HG03521 (cell line): ENCODE measurements around the gene RPTN.
"Not testable (repeated sequence)": the region's sequence is repeated elsewhere in the genome, so short reads cannot be mapped to it uniquely, and the experiment has no call there.

Experiments
- ATAC-seq: cut with Tn5 transposase; IDR thresholded peaks from one replicate; pipeline ENCODE4 v1.9.1; 2021; ENCODE audit warnings: mild to moderate bottlenecking, moderate library complexity; ENCODE audit not compliant: unreplicated experiment

Gene RPTN

DNA sequence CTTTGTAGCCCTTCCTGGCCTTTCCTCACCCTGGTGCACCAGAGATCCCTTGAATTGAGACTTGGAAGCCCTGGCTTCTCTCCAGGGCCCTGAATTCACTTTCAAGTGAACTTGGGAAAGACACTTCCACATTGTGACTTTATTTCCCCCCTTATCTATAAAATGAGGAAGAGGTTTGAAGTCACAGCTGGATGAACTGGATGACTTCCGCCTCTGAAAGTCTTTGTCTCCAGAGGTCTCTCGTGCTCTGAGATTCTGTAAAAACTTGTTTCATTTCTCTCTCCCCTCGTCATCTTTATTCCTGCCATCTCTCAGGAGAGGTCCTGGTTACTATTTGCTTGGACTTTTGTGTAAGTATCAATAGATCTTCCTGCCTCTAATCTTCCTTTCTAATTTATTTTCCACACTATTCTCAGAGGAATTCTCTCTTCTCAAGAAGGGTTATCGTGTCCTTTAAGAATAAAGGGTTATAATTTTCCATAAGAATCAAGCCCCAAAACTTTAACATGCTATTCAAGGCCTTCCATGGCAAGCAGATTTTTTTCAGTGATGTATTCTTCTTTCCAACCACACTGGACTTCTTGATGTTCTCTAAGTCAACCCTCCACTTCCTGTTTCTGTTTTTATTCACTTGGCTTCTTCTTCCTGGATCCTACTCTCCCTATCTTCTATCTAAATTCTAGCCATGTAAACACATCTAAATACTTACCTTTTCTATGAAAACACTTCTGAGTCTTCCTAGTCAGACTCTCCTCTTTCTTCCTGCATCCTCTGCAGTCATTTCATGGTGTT lies 6.5 kb upstream of the RPTN start:
- ATAC-seq: no peak

- no peak for ATAC-seq
These were observed 5.6 kb upstream of the RPTN start for GRCh38 chr1:152164517-152165136.

DNA sequence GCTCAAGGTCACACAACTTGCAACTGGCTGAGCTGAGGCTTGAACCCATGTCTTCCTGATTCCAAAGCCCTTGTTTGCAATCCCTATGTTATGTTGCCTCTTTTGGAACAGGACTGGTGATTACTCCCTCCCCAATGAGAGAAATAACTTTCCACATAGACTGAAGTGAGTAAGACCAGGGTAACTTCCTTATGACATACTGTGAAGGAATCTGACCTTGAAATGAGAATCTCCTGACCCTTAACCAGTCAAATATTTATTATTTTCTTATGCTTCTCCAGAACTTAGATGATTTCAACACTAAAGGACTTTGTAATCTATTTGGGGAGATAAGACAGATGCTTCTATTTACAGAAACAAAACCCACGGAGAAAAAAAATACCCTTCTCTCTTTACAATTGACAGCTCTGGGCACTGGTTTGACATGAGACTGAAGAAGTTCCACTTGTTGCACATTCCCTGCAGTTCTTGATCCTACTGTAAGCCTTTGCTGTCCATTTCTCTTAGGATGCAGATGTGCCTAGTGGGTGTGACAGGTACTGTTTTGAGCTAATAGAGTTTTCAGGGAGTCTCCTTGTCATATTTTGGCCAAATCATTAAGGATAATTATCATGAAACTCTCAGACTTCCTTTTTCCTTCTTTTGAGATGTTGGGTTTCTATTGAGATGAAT lies 3.9 kb upstream of the RPTN start:
- ATAC-seq: no peak

DNA sequence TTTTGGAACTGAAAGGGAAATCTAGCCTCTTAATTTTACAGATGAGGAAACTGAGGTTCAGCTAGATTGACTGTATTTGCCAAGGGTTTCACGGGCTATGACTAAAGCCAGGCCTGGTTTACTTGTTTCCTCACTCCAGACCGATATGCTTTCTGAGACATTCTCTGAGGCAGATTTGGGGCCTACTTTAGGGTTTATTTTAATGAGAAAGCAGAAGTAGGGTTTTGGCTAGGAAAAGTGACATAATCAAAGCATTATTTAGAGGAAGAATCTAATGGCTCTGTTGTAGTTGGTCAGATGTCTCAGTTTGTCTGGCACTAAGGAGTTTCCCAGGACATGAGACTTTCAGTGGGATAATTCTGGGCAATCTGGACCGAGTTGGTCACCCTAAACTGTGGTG lies 1.5 kb upstream of the RPTN start:
- no peak for ATAC-seq

DNA sequence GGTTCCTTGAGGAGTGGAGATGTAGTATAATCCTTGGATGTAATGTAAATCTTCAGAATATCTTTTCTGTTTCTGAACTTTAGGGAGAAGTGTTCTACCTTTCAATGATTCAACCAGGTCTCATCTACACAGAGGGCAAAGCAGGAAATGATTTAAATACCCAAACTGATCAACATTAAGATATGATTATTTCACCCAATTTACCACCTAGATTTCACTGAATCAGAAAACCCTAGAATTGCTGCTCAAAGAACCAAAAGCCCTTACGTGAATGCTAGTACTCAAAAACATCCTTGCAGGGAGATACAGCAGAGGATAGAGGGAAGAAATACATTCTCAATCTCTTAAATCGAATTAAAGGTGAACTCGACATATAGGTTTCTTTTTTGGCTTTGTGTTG lies 5.0 kb downstream of the RPTN start:
- no peak for ATAC-seq

DNA sequence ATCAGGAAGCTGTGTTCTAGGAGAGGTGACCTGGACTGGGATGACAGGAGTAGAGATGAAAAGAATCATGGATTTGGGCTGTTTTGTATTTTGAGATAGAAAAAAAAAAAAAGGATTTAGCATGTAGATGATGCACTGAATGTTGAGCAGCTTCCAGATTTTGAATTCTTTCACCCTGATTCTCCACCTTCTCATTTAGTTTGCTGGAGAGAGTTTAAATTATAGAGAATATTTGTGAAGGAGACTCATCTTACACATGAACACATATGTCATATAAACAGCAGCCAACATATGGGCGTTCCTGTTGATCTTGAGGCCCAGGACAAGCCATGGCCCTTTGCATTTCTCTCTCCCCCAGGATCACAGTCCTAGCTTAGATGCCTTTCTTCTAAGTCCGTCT lies 7.4 kb downstream of the RPTN start:
- ATAC-seq: no peak

DNA sequence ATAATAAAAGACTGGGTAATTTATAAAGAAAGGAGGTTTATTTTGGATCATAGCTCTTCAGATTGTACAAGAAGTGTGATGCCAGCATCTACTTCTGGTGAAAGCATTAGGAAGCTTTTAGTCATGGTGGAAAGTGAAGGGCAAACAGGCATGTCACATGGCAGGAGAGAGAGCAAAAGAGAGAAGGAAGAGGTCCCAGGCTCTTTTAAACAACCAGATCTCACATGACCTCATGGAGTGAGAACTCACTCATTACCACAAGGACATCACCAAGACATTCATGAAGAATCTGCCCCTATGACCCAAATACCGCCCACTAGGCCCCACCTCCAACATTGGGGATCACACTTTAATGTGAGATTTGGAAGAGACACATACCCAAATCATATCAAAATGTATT lies 10.0 kb downstream of the RPTN start:
- ATAC-seq: no peak

DNA sequence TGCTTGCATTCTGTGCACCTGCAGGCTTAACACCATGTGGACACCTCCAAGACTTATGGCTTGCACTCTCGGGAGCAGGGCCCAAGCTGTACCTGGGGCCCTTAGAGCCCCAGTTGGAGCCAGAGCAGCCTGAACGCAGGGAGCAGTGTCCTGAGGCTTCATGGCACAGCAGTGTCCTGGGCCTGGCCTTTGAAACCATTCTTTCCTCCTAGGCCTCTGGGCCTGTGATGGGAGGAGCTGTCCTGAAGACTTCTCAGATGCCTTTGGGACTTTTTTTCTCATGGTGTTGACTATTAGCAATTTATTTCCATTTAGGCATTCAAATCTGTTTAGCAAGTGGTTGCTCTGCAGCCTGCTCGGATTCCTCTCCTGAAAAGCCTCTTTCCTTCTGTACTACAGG lies 11.0 kb downstream of the RPTN start:
- ATAC-seq: no peak

GRCh38 chr1:152145769-152146168 lies 13.3 kb downstream of the RPTN start:
- ATAC-seq: no peak

GRCh38 chr1:152144674-152145183 lies 14.3 kb downstream of the RPTN start:
- not testable (repeated sequence) for ATAC-seq

GRCh38 chr1:152143150-152143887 lies 15.7 kb downstream of the RPTN start:
- peak; percentile 78 for ATAC-seq

DNA sequence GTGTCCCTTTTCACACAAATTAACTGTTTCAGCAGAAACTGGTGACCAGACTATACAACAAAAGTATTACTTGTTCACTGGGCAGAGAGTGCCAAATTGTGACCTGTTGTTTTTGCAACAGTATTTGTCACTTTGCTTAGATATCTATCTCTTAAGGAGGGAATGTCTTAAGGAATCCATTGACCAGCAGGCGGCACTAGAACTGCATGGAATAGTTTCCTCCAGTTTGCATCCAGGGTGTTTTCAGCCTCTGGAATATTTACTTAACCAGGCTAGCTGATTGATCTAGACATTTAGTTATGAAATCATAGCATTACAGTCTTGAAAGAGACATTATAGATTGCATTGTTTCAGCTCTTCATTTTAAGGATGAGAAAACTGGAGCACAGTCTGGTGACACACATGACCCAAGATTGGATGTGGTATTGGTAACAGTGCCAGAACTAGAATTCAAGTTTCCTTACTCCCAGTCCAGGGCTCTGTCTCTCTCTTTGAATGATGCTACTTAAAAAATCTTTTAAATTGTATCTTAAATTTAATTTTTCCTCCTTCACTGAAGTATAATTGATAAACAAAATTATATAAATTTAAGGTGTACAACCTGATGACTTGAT lies 16.9 kb downstream of the RPTN start:
- ATAC-seq: no peak

DNA sequence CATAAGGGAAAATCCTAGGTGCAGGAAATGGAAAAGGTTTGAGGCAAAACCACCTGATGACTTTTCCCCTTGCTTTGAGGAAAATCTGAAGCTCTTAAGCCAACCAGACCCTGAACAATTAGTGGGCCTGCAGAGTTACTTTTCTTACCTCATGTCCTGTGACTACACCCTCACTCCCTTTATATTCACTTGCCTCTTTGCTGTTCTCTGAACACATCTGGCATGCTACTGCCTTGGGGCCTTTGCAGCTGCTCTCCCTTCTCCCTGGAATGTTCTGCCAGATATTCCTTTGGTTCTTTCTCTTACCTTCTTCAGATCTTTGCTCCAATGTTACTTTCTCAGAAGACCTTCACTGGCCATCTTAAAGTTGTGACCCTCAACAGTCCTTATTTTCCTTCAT lies 21.8 kb downstream of the RPTN start:
- ATAC-seq: no peak

- ATAC-seq: no peak
These were observed 28.8 kb downstream of the RPTN start for GRCh38 chr1:152130186-152130585.

GRCh38 chr1:152127673-152128072 lies 31.4 kb downstream of the RPTN start:
- ATAC-seq: no peak

DNA sequence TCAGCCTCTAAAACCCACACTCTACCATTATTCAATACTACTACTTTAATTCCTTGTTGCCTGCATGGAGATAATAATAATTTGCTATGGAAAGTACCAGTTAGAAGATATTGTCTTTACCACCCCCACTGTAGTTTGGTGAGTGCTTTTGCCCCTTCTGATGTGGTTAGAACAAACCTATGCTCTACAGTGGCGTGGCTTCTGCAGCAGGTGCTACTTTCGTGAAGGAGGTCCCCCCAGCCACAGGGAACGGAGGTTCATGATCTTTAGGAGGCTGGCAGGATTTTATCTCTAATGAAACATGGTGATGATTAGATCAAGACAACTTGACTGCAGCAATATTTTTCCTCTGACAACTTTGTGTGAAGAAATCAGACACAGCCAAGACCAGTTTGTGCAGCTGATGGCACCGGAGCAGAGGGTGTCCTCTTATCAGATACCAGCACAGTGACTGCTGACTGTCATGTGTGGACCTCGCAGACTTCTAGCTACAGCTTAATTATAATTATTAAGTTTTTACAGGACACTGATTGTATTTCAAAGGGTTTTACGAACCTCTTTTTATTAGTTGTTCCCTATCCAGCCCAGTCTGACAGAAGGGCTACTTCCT lies 33.1 kb downstream of the RPTN start:
- ATAC-seq: no peak

DNA sequence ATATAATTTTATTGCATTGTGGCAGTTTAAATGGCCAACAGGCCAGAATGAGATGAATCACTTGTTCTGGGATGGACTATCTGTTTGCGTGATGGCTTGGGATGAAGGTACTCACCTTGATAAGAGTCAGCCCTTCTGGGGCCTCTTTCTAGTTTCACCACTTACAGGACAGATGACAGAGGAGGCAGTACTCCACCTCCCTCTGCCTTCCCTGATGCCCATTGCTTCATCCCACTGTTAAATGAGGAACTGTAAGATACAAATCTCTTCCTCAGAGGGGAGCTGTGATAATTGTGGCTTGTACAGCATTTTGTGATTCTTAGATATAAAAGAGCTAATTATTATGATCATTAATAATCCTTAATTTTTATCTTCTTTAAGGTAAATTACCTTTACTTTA lies 40.1 kb downstream of the RPTN start:
- ATAC-seq: no peak

GRCh38 chr1:152115344-152115743 lies 43.7 kb downstream of the RPTN start, which contains the start of gene TCHH:
TCHH (minus strand) TSS chr1:152115444; CDS start chr1:152114080, 1,364 bp downstream.
- no peak for ATAC-seq

GRCh38 chr1:152112885-152113432 lies 46.1 kb downstream of the RPTN start:
- no peak for ATAC-seq
